Suprapubic skin (tissue), 4 donors: ENCODE measurements around the gene GLCE. TPM values are rescaled to one million over a fixed set of nuclear protein-coding genes. Genes with fewer than 3 reads are reported as not detected.

Experiments used
- DNase-seq, 2 donors: peaks; one replicate each; pipeline ENCODE4 v3.0.0-alpha.2; 2019; ENCODE audit warnings: low spot score in 2 of 2
- H3K27ac ChIP-seq: fragments of 200-600 bp; sonication (generic); one replicate; pipeline ENCODE4 v1.5.1; 2019
- H3K27me3 ChIP-seq: fragments of 200-600 bp; sonication (generic); one replicate; pipeline ENCODE4 v1.5.1; 2019
- H3K36me3 ChIP-seq: fragments of 200-600 bp; sonication (generic); one replicate; pipeline ENCODE4 v1.5.1; 2019
- H3K4me1 ChIP-seq: fragments of 200-600 bp; sonication (generic); one replicate; pipeline ENCODE4 v1.5.1; 2019
- H3K4me3 ChIP-seq: fragments of 200-600 bp; sonication (generic); one replicate; pipeline ENCODE4 v1.5.1; 2019; ENCODE audit warnings: mild to moderate bottlenecking
- H3K9me3 ChIP-seq: fragments of 200-600 bp; sonication (generic); one replicate; pipeline ENCODE4 v1.5.1; 2019
- EP300 ChIP-seq: sonication (generic); formaldehyde crosslinking; IDR thresholded peaks from one replicate; pipeline ENCODE4 v1.6.1; 2017; ENCODE audit warnings: antibody characterized with exemption
- POLR2A ChIP-seq, 2 donors: fragments of 450-650 bp; IDR thresholded peaks; one replicate each; pipeline ENCODE4 v1.6.1; 2017; ENCODE audit warnings: antibody characterized with exemption in 2 of 2, mild to moderate bottlenecking in 2 of 2, moderate library complexity in 2 of 2
- POLR2AphosphoS5 ChIP-seq, 3 donors: sonication (generic); formaldehyde crosslinking; IDR thresholded peaks; one replicate each; pipeline ENCODE4 v1.6.1; 2017; ENCODE audit warnings: antibody characterized with exemption in 3 of 3
- WGBS: methylation state at CpG from one replicate; pipeline ENCODE4 v1.1.5; 2018; 5-methylcytosine and 5-hydroxymethylcytosine counted together
- total RNA-seq, 4 donors: library from RNA; depleted of rRNA; stranded (reverse); fragments of >200 nt; gene quantifications; one replicate each; pipeline ENCODE4 v1.1.0, GENCODE V29; 2016
- TF ChIP-seq, protein P1 (sequence below), 2 donors: fragments of 200-600 bp in 1 of 2; fragments of 450-650 bp in 1 of 2; sonication (generic) in 1 of 2; IDR thresholded peaks; one replicate each; pipeline ENCODE4 v1.5.1; 2016 to 2019; ENCODE audit warnings: antibody characterized with exemption in 2 of 2, mild to moderate bottlenecking in 1 of 2, moderate library complexity in 1 of 2

Gene GLCE
- total RNA-seq, 4 donors from 2014 or later = 16.1 to 18.9 (median 16.9) TPM

- Histone ChIP-seq H3K27me3 (no peaks in the 10 kb centered on the region), H3K4me3 (no peak overlapping the region), H3K9me3 (no peaks in the 10 kb centered on the region), H3K4me1 (no peaks in the 10 kb centered on the region), H3K36me3 (no peaks in the 10 kb centered on the region), H3K27ac (no peak overlapping the region)
- no peak for TF ChIP-seq POLR2AphosphoS5 (IDR thresholded peaks at IDR 0.05)
- TF ChIP-seq EP300 = no peak
- TF ChIP-seq POLR2A (IDR thresholded peaks at IDR 0.05) = no peak
- TF ChIP-seq, protein P1, sequence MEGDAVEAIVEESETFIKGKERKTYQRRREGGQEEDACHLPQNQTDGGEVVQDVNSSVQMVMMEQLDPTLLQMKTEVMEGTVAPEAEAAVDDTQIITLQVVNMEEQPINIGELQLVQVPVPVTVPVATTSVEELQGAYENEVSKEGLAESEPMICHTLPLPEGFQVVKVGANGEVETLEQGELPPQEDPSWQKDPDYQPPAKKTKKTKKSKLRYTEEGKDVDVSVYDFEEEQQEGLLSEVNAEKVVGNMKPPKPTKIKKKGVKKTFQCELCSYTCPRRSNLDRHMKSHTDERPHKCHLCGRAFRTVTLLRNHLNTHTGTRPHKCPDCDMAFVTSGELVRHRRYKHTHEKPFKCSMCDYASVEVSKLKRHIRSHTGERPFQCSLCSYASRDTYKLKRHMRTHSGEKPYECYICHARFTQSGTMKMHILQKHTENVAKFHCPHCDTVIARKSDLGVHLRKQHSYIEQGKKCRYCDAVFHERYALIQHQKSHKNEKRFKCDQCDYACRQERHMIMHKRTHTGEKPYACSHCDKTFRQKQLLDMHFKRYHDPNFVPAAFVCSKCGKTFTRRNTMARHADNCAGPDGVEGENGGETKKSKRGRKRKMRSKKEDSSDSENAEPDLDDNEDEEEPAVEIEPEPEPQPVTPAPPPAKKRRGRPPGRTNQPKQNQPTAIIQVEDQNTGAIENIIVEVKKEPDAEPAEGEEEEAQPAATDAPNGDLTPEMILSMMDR (IDR thresholded peaks at IDR 0.05) = no peak
- no peak for DNase-seq
These were observed 21.0 kb downstream of the GLCE start for GRCh38 chr15:69181424-69181823.

DNA sequence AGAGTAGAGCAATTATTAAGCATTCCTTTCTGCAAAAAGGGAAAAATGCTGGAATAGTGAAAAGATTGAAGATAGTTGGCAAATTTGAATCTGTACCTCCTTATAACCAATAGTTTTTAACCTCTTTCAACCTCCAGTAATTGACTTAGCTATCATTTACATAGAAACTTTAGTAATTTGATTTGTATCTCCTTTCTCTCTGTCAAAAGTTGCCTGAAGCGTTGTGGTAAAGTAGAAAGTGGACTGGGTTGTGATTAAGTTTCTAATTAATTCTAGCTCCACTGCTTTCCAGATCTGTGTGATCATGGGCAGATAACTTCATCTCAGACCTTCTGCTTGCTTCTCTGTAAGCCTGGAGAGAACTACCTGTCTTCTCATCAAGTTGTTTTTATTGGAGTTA lies 24.8 kb downstream of the GLCE start:
- H3K4me3 ChIP-seq = no peak overlapping the region
- H3K36me3 ChIP-seq = no peaks in the 10 kb centered on the region
- no peak for DNase-seq
- H3K9me3 ChIP-seq = peaks cover 2% of the 10 kb centered on the region
- no peaks in the 10 kb centered on the region for H3K4me1 ChIP-seq
- H3K27me3 ChIP-seq = no peaks in the 10 kb centered on the region
- no peak overlapping the region for H3K27ac ChIP-seq
- TF ChIP-seq POLR2A (IDR thresholded peaks at IDR 0.05) (no peak), EP300 (no peak), POLR2AphosphoS5 (IDR thresholded peaks at IDR 0.05) (no peak)
- TF ChIP-seq, protein P1 (IDR thresholded peaks at IDR 0.05) = no peak
- WGBS = 59% methylated on average over 1 of the region's 1 CpG

- no peak overlapping the region for H3K27ac ChIP-seq
- 81% methylated on average over 3 of the region's 3 CpGs for WGBS
- no peak overlapping the region for H3K4me3 ChIP-seq
- H3K36me3 ChIP-seq = no peaks in the 10 kb centered on the region
- no peaks in the 10 kb centered on the region for H3K4me1 ChIP-seq
- TF ChIP-seq EP300 (no peak), POLR2A (IDR thresholded peaks at IDR 0.05) (no peak), POLR2AphosphoS5 (IDR thresholded peaks at IDR 0.05) (no peak)
- TF ChIP-seq, protein P1 (IDR thresholded peaks at IDR 0.05) = no peak
- H3K9me3 ChIP-seq = peaks cover 6% of the 10 kb centered on the region
- no peak for DNase-seq
- no peaks in the 10 kb centered on the region for H3K27me3 ChIP-seq
These were observed 25.3 kb downstream of the GLCE start for GRCh38 chr15:69185706-69186105.

DNA sequence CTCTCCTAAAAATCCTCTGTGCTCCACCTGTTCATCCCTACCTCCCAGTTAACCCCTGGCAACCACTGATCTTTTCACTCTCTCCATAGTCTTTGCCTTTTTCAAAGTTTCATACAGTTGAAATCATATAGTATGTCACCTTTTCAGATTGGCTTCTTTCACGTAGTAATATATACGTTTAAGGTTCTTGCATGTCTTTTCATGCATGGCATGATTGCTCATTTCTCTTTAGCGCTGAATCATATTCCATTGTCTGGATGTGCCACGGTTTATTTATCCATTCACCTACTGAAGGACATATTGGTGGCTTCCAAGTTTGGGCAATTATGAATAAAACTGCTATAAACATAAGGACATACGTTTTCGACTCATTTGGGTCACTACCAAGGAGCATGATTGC lies 28.7 kb downstream of the GLCE start:
- H3K4me3 ChIP-seq = no peak overlapping the region
- peaks cover 5% of the 10 kb centered on the region for H3K4me1 ChIP-seq
- DNase-seq = no peak
- no peaks in the 10 kb centered on the region for H3K36me3 ChIP-seq
- peaks cover 6% of the 10 kb centered on the region for H3K9me3 ChIP-seq
- H3K27ac ChIP-seq = no peak overlapping the region
- 87% methylated on average over 6 of the region's 6 CpGs for WGBS
- no peaks in the 10 kb centered on the region for H3K27me3 ChIP-seq
- TF ChIP-seq EP300 (no peak), POLR2AphosphoS5 (IDR thresholded peaks at IDR 0.05) (no peak), POLR2A (IDR thresholded peaks at IDR 0.05) (no peak)
- TF ChIP-seq, protein P1 (IDR thresholded peaks at IDR 0.05) = no peak

DNA sequence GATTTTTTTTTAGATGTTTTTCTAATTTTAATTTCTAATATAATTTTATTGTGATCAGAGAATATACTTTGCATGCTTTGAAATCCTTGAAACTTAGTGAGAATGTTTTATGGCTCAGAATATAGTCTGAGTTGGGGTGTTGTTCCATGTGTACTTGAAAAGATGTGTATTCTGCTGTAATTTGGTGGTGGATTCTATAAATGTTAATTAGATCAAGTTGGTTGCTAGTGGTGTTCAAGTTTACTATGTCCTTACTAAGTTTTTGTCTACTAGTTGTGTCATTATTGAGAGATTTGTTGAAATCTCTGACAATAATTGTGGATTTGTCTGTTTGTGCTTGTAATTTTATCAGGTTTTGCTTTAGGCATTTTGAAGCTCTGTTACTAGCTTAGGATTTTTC lies 29.7 kb downstream of the GLCE start:
- no peak for DNase-seq

More for the DNA sequence above, 29.7 kb downstream of the GLCE start:
- Histone ChIP-seq H3K4me3 (no peak overlapping the region), H3K4me1 (peaks cover 15% of the 10 kb centered on the region), H3K9me3 (peaks cover 6% of the 10 kb centered on the region), H3K27me3 (no peaks in the 10 kb centered on the region), H3K36me3 (no peaks in the 10 kb centered on the region), H3K27ac (no peak overlapping the region)
- TF ChIP-seq, protein P1 (IDR thresholded peaks at IDR 0.05) = no peak
- TF ChIP-seq POLR2AphosphoS5 (IDR thresholded peaks at IDR 0.05) (no peak), POLR2A (IDR thresholded peaks at IDR 0.05) (no peak), EP300 (no peak)
